ENCODE measurements around the gene EHMT1. TPM values are rescaled to one million over a fixed set of nuclear protein-coding genes. Genes with fewer than 3 reads are reported as not detected.

The EHMT1 gene
- polyA plus RNA-seq, 1 of the 3 experiments (the other 2 are of a cell fraction) = 39.5 TPM

GRCh38 chr9:137611623-137612609, 6.9 kb upstream of the EHMT1 start (continued):
- TF ChIP-seq REST (IDR thresholded peaks at IDR 0.05; ENCODE audit: low read depth, low read length) = no peak
- no peak for TF ChIP-seq GATA2 (CRISPR knock-in tag; IDR thresholded peaks at IDR 0.05)
- TF ChIP-seq JUND (IDR thresholded peaks at IDR 0.05) = no peak
- TF ChIP-seq TCF12 (IDR thresholded peaks at IDR 0.05) = no peak
- TF ChIP-seq SIN3A (IDR thresholded peaks at IDR 0.05; ENCODE audit: borderline replicate concordance, low read depth, low read length) = 0 out of 2 replicates have a peak, but pooled peaks have one; percentile 40
- peak; percentile 35; the same call in 1 of the 2 replicates for TF ChIP-seq NFIC (IDR thresholded peaks at IDR 0.05; ENCODE audit: borderline replicate concordance)
- TF ChIP-seq YY1 (IDR thresholded peaks at IDR 0.05; ENCODE audit: low read depth) = no peak
- TF ChIP-seq POLR2AphosphoS5 (IDR thresholded peaks at IDR 0.05; ENCODE audit: low read depth, low read length) = 0 out of 2 replicates have a peak, but pooled peaks have one; percentile 15
- no peak for TF ChIP-seq TEAD4 (IDR thresholded peaks at IDR 0.05; ENCODE audit: borderline replicate concordance, insufficient read depth)

- H3K9me2 ChIP-seq = no peaks in the 10 kb centered on the region
- no peaks in the 10 kb centered on the region for H3K27me3 ChIP-seq (ENCODE audit: insufficient read depth)
- peaks cover 63% of the 10 kb centered on the region for H3K79me2 ChIP-seq (ENCODE audit: insufficient read depth)
- H3K4me3 ChIP-seq (ENCODE audit: low read depth in 2 of 2, low read length in 1 of 2) = no peak overlapping the region
- peak overlapping the region in 1 of 2 experiments; percentile 60; a peak in 2 of 4 replicates for H3K27ac ChIP-seq (ENCODE audit: low read depth in 2 of 2, low read length in 1 of 2)
- H3K4me2 ChIP-seq = peak overlapping the region; percentile 51
- H4K20me1 ChIP-seq (ENCODE audit: insufficient read depth) = no peaks in the 10 kb centered on the region; the same call in 1 of the 2 replicates
- peak overlapping the region; percentile 49; the same call in 1 of the 2 replicates for H3K9ac ChIP-seq
- H2AFZ ChIP-seq (ENCODE audit: low read depth) = no peak overlapping the region
- no peaks in the 10 kb centered on the region for H3K9me3 ChIP-seq
- DNase-seq = no peak
- ChIA-PET POLR2A (no interaction called here), CTCF (no interaction called here)
- peaks cover 15 to 18% of the 10 kb centered on the region in 2 experiments; a peak in 3 of 4 replicates for H3K4me1 ChIP-seq (ENCODE audit: control insufficient read depth in 1 of 2, insufficient read depth in 2 of 2, low read depth in 1 of 2, low read length in 1 of 2)
- H3K36me3 ChIP-seq (replicated peaks in 1 of 2; ENCODE audit: control insufficient read depth in 1 of 2, insufficient read depth in 2 of 2, low read length in 1 of 2) = peaks cover 3 to 24% of the 10 kb centered on the region in 2 experiments
- peaks cover 8% of the 10 kb centered on the region for H3F3A ChIP-seq (replicated peaks; ENCODE audit: insufficient read depth)
- 90% methylated on average over 7 of the region's 8 CpGs for WGBS (ENCODE audit: low lambda C conversion rate)
- TF ChIP-seq ZBTB33 (IDR thresholded peaks at IDR 0.05; ENCODE audit: borderline replicate concordance, low read depth) = no peak
- no peak for TF ChIP-seq MAX (IDR thresholded peaks at IDR 0.05; ENCODE audit: low read depth)
- TF ChIP-seq NFIC (IDR thresholded peaks at IDR 0.05; ENCODE audit: borderline replicate concordance) = no peak
- TF ChIP-seq TAF1 (IDR thresholded peaks at IDR 0.05; ENCODE audit: borderline replicate concordance, low read depth, low read length) = no peak
- no peak for TF ChIP-seq CHD2 (IDR thresholded peaks at IDR 0.05; ENCODE audit: low read length, partially characterized antibody)
- TF ChIP-seq POLR2AphosphoS5 (IDR thresholded peaks at IDR 0.05; ENCODE audit: low read depth, low read length) = no peak
- TF ChIP-seq JUND (IDR thresholded peaks at IDR 0.05) = no peak
- no peak for TF ChIP-seq EZH2phosphoT487 (IDR thresholded peaks at IDR 0.05; ENCODE audit: borderline replicate concordance, low read depth)
- no peak for TF ChIP-seq YY1 (IDR thresholded peaks at IDR 0.05; ENCODE audit: low read depth)
- TF ChIP-seq FOXJ3 (CRISPR knock-in tag; IDR thresholded peaks at IDR 0.05) = no peak
- no peak for TF ChIP-seq GABPA (IDR thresholded peaks at IDR 0.05; ENCODE audit: low read depth)
- no peak for TF ChIP-seq REST (IDR thresholded peaks at IDR 0.05; ENCODE audit: low read depth, low read length)
- no peak for TF ChIP-seq FOXM1 (IDR thresholded peaks at IDR 0.05; ENCODE audit: low read depth)
- TF ChIP-seq IRF3 (IDR thresholded peaks at IDR 0.05; ENCODE audit: low read depth, low read length) = no peak
Measured at GRCh38 chr9:137612741-137613142, 6.1 kb upstream of the EHMT1 start.
